Stimulated activated memory B cell treated with anti-CD40 and anti-IgM and Interleukin-4, amounts not matched to agents 10 μg/mL and 1 μg/mL and 100 μg/mL, for 72 hours (primary cell): ENCODE measurements around the gene TULP4.

ENCODE experiments used
- ATAC-seq: fragments of 150-1000 bp; cut with Tn5 transposase; 2 replicates; pipeline ENCODE4 v1.10.0; 2021
- H3K27ac Mint-ChIP-seq: one replicate; pipeline ENCODE4 v1.8.0; 2022; ENCODE audit warnings: mild to moderate bottlenecking, mixed read lengths
- H3K27me3 Mint-ChIP-seq: one replicate; pipeline ENCODE4 v1.8.0; 2022; ENCODE audit warnings: mixed read lengths
- H3K36me3 Mint-ChIP-seq: one replicate; pipeline ENCODE4 v1.8.0; 2022; ENCODE audit warnings: mixed read lengths
- H3K4me1 Mint-ChIP-seq: one replicate; pipeline ENCODE4 v1.8.0; 2022; ENCODE audit warnings: mixed read lengths
- H3K4me3 Mint-ChIP-seq: one replicate; pipeline ENCODE4 v1.8.0; 2022; ENCODE audit warnings: mild to moderate bottlenecking, moderate library complexity, mixed read lengths
- H3K9me3 Mint-ChIP-seq: one replicate; pipeline ENCODE4 v1.8.0; 2022; ENCODE audit warnings: mixed read lengths

TULP4 gene

GRCh38 chr6:158418501-158418900 is 106.2 kb downstream of the TULP4 start:
- H3K27me3 Mint-ChIP-seq = no peaks in the 10 kb centered on the region
- no peak for ATAC-seq
- no peaks in the 10 kb centered on the region for H3K4me1 Mint-ChIP-seq
- no peak overlapping the region for H3K27ac Mint-ChIP-seq
- peaks cover 67% of the 10 kb centered on the region for H3K36me3 Mint-ChIP-seq
- no peak overlapping the region for H3K4me3 Mint-ChIP-seq
- peaks cover 3% of the 10 kb centered on the region for H3K9me3 Mint-ChIP-seq

DNA sequence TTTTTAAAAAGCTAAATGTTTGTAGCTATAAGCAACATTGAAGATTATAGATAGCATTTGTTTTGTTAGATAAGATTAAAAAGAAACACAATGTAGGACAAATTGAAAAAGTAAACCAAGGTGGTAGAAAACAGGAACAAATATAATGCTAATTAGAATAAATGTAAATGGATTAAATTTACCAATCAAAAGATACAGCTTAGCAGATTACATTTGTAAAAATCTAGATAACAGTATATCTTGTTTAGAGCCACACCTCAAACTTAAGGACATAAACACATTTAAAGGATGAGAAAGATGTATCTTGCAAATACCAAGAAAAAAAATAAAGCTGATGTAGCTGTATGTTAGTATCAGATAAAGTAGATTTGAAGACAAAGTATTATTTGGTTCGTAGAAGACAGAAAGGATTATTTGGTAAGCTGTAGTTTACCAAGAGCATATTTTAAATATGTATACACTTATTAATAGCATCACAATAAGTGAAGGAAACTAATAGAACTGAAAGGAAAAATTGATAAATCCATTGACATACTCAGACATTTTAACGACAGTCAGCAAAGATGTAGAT is 107.2 kb downstream of the TULP4 start:
- Mint-ChIP-seq H3K4me1 (no peaks in the 10 kb centered on the region), H3K27ac (no peak overlapping the region), H3K36me3 (peaks cover 60% of the 10 kb centered on the region), H3K4me3 (no peak overlapping the region), H3K9me3 (peaks cover 3% of the 10 kb centered on the region), H3K27me3 (no peaks in the 10 kb centered on the region)
- ATAC-seq = no peak

- no peak for ATAC-seq
- H3K4me1 Mint-ChIP-seq = no peaks in the 10 kb centered on the region
- H3K27ac Mint-ChIP-seq = no peak overlapping the region
- peaks cover 58% of the 10 kb centered on the region for H3K36me3 Mint-ChIP-seq
- H3K9me3 Mint-ChIP-seq = peaks cover 3% of the 10 kb centered on the region
- no peaks in the 10 kb centered on the region for H3K27me3 Mint-ChIP-seq
- H3K4me3 Mint-ChIP-seq = no peak overlapping the region
Measured at GRCh38 chr6:158421381-158421780, 109.1 kb downstream of the TULP4 start.

- no peak overlapping the region for H3K4me3 Mint-ChIP-seq
- no peak for ATAC-seq
- no peak overlapping the region for H3K27ac Mint-ChIP-seq
- H3K27me3 Mint-ChIP-seq = no peaks in the 10 kb centered on the region
- H3K9me3 Mint-ChIP-seq = peaks cover 3% of the 10 kb centered on the region
- H3K36me3 Mint-ChIP-seq = peaks cover 47% of the 10 kb centered on the region
- H3K4me1 Mint-ChIP-seq = no peaks in the 10 kb centered on the region
Measured at GRCh38 chr6:158422629-158423238, 110.5 kb downstream of the TULP4 start.

GRCh38 chr6:158431036-158431435 is 118.8 kb downstream of the TULP4 start:
- Mint-ChIP-seq H3K4me1 (no peaks in the 10 kb centered on the region), H3K9me3 (no peaks in the 10 kb centered on the region), H3K27ac (no peak overlapping the region), H3K4me3 (no peak overlapping the region), H3K36me3 (peaks cover 38% of the 10 kb centered on the region), H3K27me3 (no peaks in the 10 kb centered on the region)
- ATAC-seq = no peak

GRCh38 chr6:158431560-158431959 is 119.3 kb downstream of the TULP4 start:
- Mint-ChIP-seq H3K4me1 (no peaks in the 10 kb centered on the region), H3K27ac (no peak overlapping the region), H3K27me3 (no peaks in the 10 kb centered on the region), H3K9me3 (no peaks in the 10 kb centered on the region), H3K4me3 (no peak overlapping the region), H3K36me3 (peaks cover 34% of the 10 kb centered on the region)
- no peak for ATAC-seq

- H3K4me3 Mint-ChIP-seq = no peak overlapping the region
- no peak for ATAC-seq
- H3K4me1 Mint-ChIP-seq = peaks cover 6% of the 10 kb centered on the region
- no peak overlapping the region for H3K27ac Mint-ChIP-seq
- no peaks in the 10 kb centered on the region for H3K27me3 Mint-ChIP-seq
- H3K36me3 Mint-ChIP-seq = peaks cover 32% of the 10 kb centered on the region
- no peaks in the 10 kb centered on the region for H3K9me3 Mint-ChIP-seq
Measured at GRCh38 chr6:158437571-158437970, 125.3 kb downstream of the TULP4 start.

DNA sequence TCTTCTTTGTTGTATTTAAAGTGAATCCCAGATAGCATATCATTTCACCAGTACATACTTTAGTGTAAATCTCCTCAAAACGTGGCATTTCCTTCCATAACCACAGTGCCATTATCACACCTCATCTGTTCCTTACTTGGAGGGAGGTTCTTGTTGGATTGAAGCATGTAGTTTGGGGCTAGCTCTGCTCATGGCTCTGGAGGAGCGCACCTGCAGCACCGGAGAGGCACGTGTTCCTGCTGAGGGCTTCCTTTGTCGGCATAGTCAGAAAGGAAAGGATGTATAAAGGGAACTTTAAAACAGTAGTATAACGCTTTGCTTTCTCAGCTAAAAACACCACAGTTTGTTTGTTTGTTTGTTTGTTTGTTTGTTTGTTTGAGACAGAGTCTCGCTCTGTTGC is 126.0 kb downstream of the TULP4 start:
- Mint-ChIP-seq H3K36me3 (peaks cover 39% of the 10 kb centered on the region), H3K27me3 (no peaks in the 10 kb centered on the region), H3K27ac (no peak overlapping the region), H3K4me1 (peaks cover 6% of the 10 kb centered on the region), H3K4me3 (no peak overlapping the region), H3K9me3 (no peaks in the 10 kb centered on the region)
- ATAC-seq = no peak

- peak; percentile 97 for ATAC-seq
- no peaks in the 10 kb centered on the region for H3K9me3 Mint-ChIP-seq
- peaks cover 6% of the 10 kb centered on the region for H3K4me1 Mint-ChIP-seq
- peaks cover 41% of the 10 kb centered on the region for H3K36me3 Mint-ChIP-seq
- no peaks in the 10 kb centered on the region for H3K27me3 Mint-ChIP-seq
- H3K4me3 Mint-ChIP-seq = no peak overlapping the region
- H3K27ac Mint-ChIP-seq = no peak overlapping the region
Measured at GRCh38 chr6:158439255-158439654, 127.0 kb downstream of the TULP4 start.

DNA sequence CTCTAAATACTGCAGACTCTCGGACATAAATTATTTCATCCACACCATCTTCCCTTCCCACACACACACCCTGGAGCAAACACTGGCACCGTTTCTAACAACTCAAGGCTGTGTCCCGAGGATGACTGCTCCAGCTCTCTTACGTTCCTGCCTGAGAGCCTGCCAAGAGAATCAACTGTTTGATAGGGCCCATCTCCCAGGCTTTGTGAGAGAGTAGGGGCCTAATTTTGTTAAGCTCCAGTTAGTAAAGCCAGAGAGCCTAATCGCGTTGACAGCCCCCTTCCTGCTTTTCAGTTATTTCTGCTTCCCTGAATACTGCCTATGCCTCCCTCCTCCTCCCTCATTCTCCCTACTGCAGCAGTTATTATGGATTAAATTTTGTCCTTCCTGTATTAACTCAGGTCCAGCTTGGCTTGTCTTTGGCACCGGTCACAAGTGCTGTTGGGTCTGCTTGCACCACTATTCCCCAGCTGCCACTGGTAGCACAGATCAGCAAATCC is 129.5 kb downstream of the TULP4 start:
- H3K4me3 Mint-ChIP-seq = no peak overlapping the region
- no peaks in the 10 kb centered on the region for H3K9me3 Mint-ChIP-seq
- H3K4me1 Mint-ChIP-seq = peaks cover 6% of the 10 kb centered on the region
- H3K36me3 Mint-ChIP-seq = peaks cover 44% of the 10 kb centered on the region
- H3K27ac Mint-ChIP-seq = no peak overlapping the region
- no peak for ATAC-seq
- H3K27me3 Mint-ChIP-seq = no peaks in the 10 kb centered on the region

GRCh38 chr6:158442306-158442705 is 130.0 kb downstream of the TULP4 start:
- H3K36me3 Mint-ChIP-seq = peaks cover 47% of the 10 kb centered on the region

DNA sequence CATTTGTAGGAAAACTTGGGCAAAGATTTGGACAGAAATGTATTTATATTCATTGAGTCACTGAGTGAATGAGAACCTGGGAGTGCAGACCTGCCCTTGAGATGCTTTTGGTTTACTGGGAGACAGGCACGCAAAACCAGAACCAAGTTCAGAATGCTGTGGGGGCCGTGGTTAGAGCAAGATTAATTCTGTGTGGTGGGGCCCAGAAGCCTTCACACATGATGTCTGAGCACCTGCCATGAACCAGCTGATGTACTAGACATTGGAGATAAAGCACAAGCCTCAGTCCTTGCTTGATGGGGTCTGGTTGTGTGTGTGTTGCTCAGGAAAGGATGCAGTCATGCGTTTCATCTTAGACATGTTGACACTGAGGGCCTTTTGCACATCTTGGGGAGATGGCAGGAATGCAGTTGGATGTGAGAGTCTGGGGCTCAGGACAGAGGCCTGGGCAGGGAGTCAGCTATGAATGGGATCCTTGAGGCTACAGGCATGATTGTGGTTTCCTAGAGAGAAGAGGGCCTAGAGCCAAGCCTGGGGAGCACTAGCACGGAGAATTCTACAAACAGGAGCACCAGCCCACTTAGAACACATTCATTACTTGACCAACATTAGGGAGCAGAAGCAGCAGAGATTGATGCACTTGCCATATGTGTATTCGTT is 133.3 kb downstream of the TULP4 start:
- no peak for ATAC-seq
- Mint-ChIP-seq H3K9me3 (no peaks in the 10 kb centered on the region), H3K4me1 (no peaks in the 10 kb centered on the region), H3K27me3 (no peaks in the 10 kb centered on the region), H3K36me3 (peaks cover 58% of the 10 kb centered on the region), H3K27ac (no peak overlapping the region), H3K4me3 (no peak overlapping the region)

More at GRCh38 chr6:158442306-158442705, 130.0 kb downstream of the TULP4 start:
- Mint-ChIP-seq H3K4me3 (no peak overlapping the region), H3K9me3 (no peaks in the 10 kb centered on the region), H3K4me1 (peaks cover 6% of the 10 kb centered on the region), H3K27me3 (no peaks in the 10 kb centered on the region), H3K27ac (no peak overlapping the region)
- no peak for ATAC-seq

DNA sequence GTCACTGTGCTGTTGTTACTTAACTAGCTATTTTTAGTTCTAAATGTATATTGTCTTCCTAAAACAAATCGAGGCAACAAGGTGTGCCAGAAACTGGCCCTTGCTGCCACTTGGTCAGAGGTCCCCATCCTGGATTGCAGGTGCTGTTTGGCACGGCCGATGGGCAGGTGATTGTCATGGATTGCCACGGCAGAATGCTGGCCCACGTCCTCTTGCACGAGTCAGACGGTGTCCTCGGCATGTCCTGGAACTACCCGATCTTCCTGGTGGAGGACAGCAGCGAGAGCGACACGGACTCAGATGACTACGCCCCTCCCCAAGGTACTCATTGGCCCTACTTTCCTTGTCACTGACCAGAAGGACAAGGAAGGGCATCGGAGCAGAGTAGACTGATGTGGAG is 136.6 kb downstream of the TULP4 start:
- no peak for ATAC-seq
- H3K4me1 Mint-ChIP-seq = no peaks in the 10 kb centered on the region
- H3K4me3 Mint-ChIP-seq = no peak overlapping the region
- H3K27ac Mint-ChIP-seq = no peak overlapping the region
- no peaks in the 10 kb centered on the region for H3K9me3 Mint-ChIP-seq
- no peaks in the 10 kb centered on the region for H3K27me3 Mint-ChIP-seq
- peaks cover 58% of the 10 kb centered on the region for H3K36me3 Mint-ChIP-seq

- H3K4me3 Mint-ChIP-seq = no peak overlapping the region
- H3K27ac Mint-ChIP-seq = no peak overlapping the region
- H3K27me3 Mint-ChIP-seq = no peaks in the 10 kb centered on the region
- H3K4me1 Mint-ChIP-seq = no peaks in the 10 kb centered on the region
- H3K36me3 Mint-ChIP-seq = peaks cover 46% of the 10 kb centered on the region
- H3K9me3 Mint-ChIP-seq = no peaks in the 10 kb centered on the region
- ATAC-seq = no peak
Measured at GRCh38 chr6:158452191-158452590, 139.9 kb downstream of the TULP4 start.

DNA sequence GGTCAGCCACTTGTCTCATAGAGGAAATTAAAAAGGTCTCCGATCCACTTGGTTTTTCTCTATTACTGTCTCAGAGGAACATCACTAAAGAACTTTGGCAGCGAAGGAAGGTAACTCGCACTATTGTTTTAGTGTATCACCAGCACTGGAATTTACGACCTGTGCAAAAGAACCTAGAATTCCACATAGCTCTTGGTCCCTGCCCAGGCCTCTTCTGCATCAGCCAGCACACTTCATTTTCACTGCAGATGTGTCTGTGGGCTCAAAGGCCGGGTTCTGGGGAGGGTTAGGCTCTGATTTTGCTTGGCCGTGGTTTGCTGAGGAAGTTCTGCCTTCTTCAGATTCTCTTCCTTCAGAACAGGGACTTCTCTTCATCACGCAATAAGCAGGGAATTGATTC is 144.9 kb downstream of the TULP4 start:
- no peak for ATAC-seq
- no peak overlapping the region for H3K27ac Mint-ChIP-seq
- no peak overlapping the region for H3K4me3 Mint-ChIP-seq
- H3K9me3 Mint-ChIP-seq = no peaks in the 10 kb centered on the region
- no peaks in the 10 kb centered on the region for H3K27me3 Mint-ChIP-seq
- H3K36me3 Mint-ChIP-seq = peaks cover 50% of the 10 kb centered on the region
- H3K4me1 Mint-ChIP-seq = no peaks in the 10 kb centered on the region
